Measurements from ENCODE around the gene TMEM208.

- TF ChIP-seq, protein P1, sequence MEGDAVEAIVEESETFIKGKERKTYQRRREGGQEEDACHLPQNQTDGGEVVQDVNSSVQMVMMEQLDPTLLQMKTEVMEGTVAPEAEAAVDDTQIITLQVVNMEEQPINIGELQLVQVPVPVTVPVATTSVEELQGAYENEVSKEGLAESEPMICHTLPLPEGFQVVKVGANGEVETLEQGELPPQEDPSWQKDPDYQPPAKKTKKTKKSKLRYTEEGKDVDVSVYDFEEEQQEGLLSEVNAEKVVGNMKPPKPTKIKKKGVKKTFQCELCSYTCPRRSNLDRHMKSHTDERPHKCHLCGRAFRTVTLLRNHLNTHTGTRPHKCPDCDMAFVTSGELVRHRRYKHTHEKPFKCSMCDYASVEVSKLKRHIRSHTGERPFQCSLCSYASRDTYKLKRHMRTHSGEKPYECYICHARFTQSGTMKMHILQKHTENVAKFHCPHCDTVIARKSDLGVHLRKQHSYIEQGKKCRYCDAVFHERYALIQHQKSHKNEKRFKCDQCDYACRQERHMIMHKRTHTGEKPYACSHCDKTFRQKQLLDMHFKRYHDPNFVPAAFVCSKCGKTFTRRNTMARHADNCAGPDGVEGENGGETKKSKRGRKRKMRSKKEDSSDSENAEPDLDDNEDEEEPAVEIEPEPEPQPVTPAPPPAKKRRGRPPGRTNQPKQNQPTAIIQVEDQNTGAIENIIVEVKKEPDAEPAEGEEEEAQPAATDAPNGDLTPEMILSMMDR (IDR thresholded peaks at IDR 0.05), result no peak
- TF ChIP-seq POLR2A (IDR thresholded peaks at IDR 0.05), result no peak
These were observed 40.4 kb upstream of the TMEM208 start for GRCh38 chr16:67186550-67186950.

Measured in adrenal gland (tissue), 5 donors.